B cell (primary cell): ENCODE results near the gene FAF2.

Source experiments
- CTCF ChIP-seq: fragments of 200-600 bp; IDR thresholded peaks from one replicate; pipeline ENCODE4 v1.8.0; 2022; ENCODE audit warnings: antibody characterized with exemption, mild to moderate bottlenecking
- EZH2 ChIP-seq: IDR thresholded peaks from 2 replicates; pipeline ENCODE4 v1.6.1; 2012; ENCODE audit warnings: borderline replicate concordance, low read depth, mild to moderate bottlenecking, moderate library complexity, low read length; ENCODE audit not compliant: insufficient read depth, poor library complexity, severe bottlenecking

DNA sequence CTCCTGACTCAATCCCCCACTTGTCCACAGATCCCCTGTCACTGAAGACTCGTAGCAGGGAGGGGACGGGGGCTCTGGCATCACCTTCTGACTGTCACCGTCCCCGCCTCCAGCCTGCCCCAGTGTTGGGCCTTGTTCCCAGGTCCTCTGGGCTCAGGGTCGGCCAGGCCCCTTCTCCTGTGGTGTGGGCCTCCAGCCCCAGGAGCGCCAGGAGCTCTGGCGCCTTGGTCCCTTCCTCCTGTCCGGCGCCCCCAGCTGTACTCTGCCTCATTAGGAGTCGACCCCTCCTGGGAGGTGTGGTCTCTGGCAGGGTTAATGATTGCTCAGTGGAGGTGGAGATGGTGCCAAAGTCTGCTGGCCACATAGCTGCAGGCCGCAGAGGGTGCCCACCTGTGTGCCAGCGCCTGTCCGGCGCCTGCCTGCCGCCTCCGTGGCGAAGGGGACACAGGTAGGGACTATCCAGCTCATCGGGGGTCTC, 100.8 kb downstream of the FAF2 start, which contains the start of gene CDHR2:
- TF ChIP-seq EZH2 (no peak), CTCF (no peak)
